Sigmoid colon (tissue), 3 donors: ENCODE data around the gene KCNH5.

ENCODE experiments used
- POLR2A ChIP-seq, 2 donors: fragments of 450-650 bp; IDR thresholded peaks; one replicate each; pipeline ENCODE4 v1.6.1; 2016; ENCODE audit warnings: antibody characterized with exemption in 2 of 2, mild to moderate bottlenecking in 2 of 2, moderate library complexity in 2 of 2
- TF ChIP-seq, protein P1 (sequence below), 4 experiments: fragments of 450-650 bp in 3 of 4; fragments of 200-600 bp in 1 of 4; IDR thresholded peaks; one replicate each; pipeline ENCODE4 v1.5.1; 2016 to 2019; ENCODE audit warnings: antibody characterized with exemption in 4 of 4, mild to moderate bottlenecking in 3 of 4, moderate library complexity in 2 of 4

DNA sequence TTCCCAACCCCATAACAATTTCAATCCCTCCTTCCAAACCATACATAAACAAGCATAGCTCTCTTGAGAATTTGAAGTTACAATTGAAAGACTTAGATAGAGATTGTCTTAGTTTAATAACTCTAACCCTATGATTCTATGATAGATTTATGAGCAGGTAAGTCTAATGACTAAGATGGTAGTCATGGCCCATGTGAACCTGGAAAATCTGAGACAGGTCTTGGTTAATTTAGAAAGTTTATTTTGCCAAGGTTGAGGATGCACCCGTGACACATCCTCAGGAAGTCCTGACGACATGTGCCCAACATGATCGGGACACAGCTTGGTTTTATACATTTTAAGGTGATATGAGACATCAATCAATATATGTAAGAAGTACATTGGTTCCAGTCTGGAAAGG is 248.8 kb downstream of the KCNH5 start:
- TF ChIP-seq POLR2A (IDR thresholded peaks at IDR 0.05) = no peak
- TF ChIP-seq, protein P1, sequence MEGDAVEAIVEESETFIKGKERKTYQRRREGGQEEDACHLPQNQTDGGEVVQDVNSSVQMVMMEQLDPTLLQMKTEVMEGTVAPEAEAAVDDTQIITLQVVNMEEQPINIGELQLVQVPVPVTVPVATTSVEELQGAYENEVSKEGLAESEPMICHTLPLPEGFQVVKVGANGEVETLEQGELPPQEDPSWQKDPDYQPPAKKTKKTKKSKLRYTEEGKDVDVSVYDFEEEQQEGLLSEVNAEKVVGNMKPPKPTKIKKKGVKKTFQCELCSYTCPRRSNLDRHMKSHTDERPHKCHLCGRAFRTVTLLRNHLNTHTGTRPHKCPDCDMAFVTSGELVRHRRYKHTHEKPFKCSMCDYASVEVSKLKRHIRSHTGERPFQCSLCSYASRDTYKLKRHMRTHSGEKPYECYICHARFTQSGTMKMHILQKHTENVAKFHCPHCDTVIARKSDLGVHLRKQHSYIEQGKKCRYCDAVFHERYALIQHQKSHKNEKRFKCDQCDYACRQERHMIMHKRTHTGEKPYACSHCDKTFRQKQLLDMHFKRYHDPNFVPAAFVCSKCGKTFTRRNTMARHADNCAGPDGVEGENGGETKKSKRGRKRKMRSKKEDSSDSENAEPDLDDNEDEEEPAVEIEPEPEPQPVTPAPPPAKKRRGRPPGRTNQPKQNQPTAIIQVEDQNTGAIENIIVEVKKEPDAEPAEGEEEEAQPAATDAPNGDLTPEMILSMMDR (IDR thresholded peaks at IDR 0.05) = no peak
